ENCODE data around the gene ITPK1.

The ITPK1 gene

GRCh38 chr14:93086441-93087055 lies 29.2 kb downstream of the ITPK1 start:
- TF ChIP-seq CTCF (IDR thresholded peaks at IDR 0.05; ENCODE audit: control extremely low read depth, extremely low read depth, low read depth, missing control alignments) = no peak
- no peak for DNase-seq (ENCODE audit: extremely low spot score)
- ChIA-PET CTCF (interaction anchor here (1.2 kb wide), 1 partner anchor 9 kb away, joined by 3 read pairs; no protein-coding TSS in a partner anchor), POLR2A (no interaction called here)

GRCh38 chr14:93085911-93086310 lies 29.8 kb downstream of the ITPK1 start:
- CTCF ChIA-PET = interaction anchor here (1.2 kb wide), 1 partner anchor 8 kb away, joined by 3 read pairs; no protein-coding TSS in a partner anchor
- no peak for TF ChIP-seq CTCF (IDR thresholded peaks at IDR 0.05; ENCODE audit: control extremely low read depth, extremely low read depth, low read depth, missing control alignments)
- POLR2A ChIA-PET = no interaction called here
- no peak for DNase-seq (ENCODE audit: extremely low spot score)

- ChIA-PET POLR2A (interaction anchor here (0.6 kb wide), 1 partner anchor 126 kb away, joined by 4 read pairs; no protein-coding TSS in a partner anchor), CTCF (interaction anchor here (1.0 to 1.6 kb wide), 2 partner anchors 25 to 133 kb away, joined by 3 to 6 read pairs; no protein-coding TSS in a partner anchor)
- DNase-seq (ENCODE audit: extremely low spot score) = no peak
- TF ChIP-seq CTCF (IDR thresholded peaks at IDR 0.05; ENCODE audit: control extremely low read depth, extremely low read depth, low read depth, missing control alignments) = no peak
These were observed 30.6 kb downstream of the ITPK1 start for GRCh38 chr14:93084866-93085857.

- TF ChIP-seq CTCF (IDR thresholded peaks at IDR 0.05; ENCODE audit: control extremely low read depth, extremely low read depth, low read depth, missing control alignments) = no peak
- no peak for DNase-seq (ENCODE audit: extremely low spot score)
- ChIA-PET POLR2A (interaction anchor here (0.6 kb wide), 1 partner anchor 125 kb away, joined by 4 read pairs; no protein-coding TSS in a partner anchor), CTCF (interaction anchor here (1.0 to 3.4 kb wide), 3 partner anchors 24 to 132 kb away, joined by 3 to 7 read pairs (median 6); no protein-coding TSS in a partner anchor)
These were observed 31.3 kb downstream of the ITPK1 start for GRCh38 chr14:93084402-93084801.

GRCh38 chr14:93083917-93084316 lies 31.8 kb downstream of the ITPK1 start:
- no peak for TF ChIP-seq CTCF (IDR thresholded peaks at IDR 0.05; ENCODE audit: control extremely low read depth, extremely low read depth, low read depth, missing control alignments)
- CTCF ChIA-PET = interaction anchor here (1.6 to 3.4 kb wide), 2 partner anchors 23 to 49 kb away, joined by 6 to 7 read pairs; no protein-coding TSS in a partner anchor
- DNase-seq (ENCODE audit: extremely low spot score) = no peak
- POLR2A ChIA-PET = no interaction called here

GRCh38 chr14:93082576-93083001 lies 33.1 kb downstream of the ITPK1 start:
- POLR2A ChIA-PET = no interaction called here
- no peak for TF ChIP-seq CTCF (IDR thresholded peaks at IDR 0.05; ENCODE audit: control extremely low read depth, extremely low read depth, low read depth, missing control alignments)
- CTCF ChIA-PET = interaction anchor here (3.4 kb wide), 1 partner anchor 48 kb away, joined by 7 read pairs; no protein-coding TSS in a partner anchor
- DNase-seq (ENCODE audit: extremely low spot score) = no peak
